ENCODE measurements around the gene SLC13A5.
"Not testable (repeated sequence)": the region's sequence is repeated elsewhere in the genome, so short reads cannot be mapped to it uniquely, and the experiment has no call there.

SLC13A5 gene

GRCh38 chr17:6713130-6713917 lies at the start of gene SLC13A5:
TSS of gene SLC13A5 (minus strand) at chr17:6713369. CDS start at chr17:6713333, 36 bp downstream.
- DNase-seq, result no peak

GRCh38 chr17:6761779-6762178 lies 48.6 kb upstream of the SLC13A5 start:
- DNase-seq, result no peak

GRCh38 chr17:6757747-6758146 lies 44.6 kb upstream of the SLC13A5 start:
- DNase-seq, result no peak

- DNase-seq, result peak; percentile 12
Measured at GRCh38 chr17:6756425-6757031, 43.4 kb upstream of the SLC13A5 start.

GRCh38 chr17:6755731-6756184 lies 42.6 kb upstream of the SLC13A5 start, which contains the start of gene XAF1:
TSS of gene XAF1 (plus strand) at chr17:6756046. CDS start at chr17:6756079, 33 bp downstream.
- DNase-seq, result peak; percentile 67

GRCh38 chr17:6755281-6755680 lies 42.1 kb upstream of the SLC13A5 start:
- no peak for DNase-seq

GRCh38 chr17:6753546-6753945 lies 40.4 kb upstream of the SLC13A5 start:
- no peak for DNase-seq

- DNase-seq, result peak; percentile 89
Measured at GRCh38 chr17:6753006-6753445, 39.9 kb upstream of the SLC13A5 start.

GRCh38 chr17:6752068-6752909 lies 39.1 kb upstream of the SLC13A5 start:
- peak; percentile 99 for DNase-seq

GRCh38 chr17:6749519-6749918 lies 36.4 kb upstream of the SLC13A5 start:
- DNase-seq, result peak; percentile 50

- no peak for DNase-seq
Measured at GRCh38 chr17:6748617-6749016, 35.4 kb upstream of the SLC13A5 start.

- DNase-seq, result not testable (repeated sequence)
Measured at GRCh38 chr17:6746665-6747064, 33.5 kb upstream of the SLC13A5 start.

- DNase-seq, result no peak
Measured at GRCh38 chr17:6729531-6729930, 16.4 kb upstream of the SLC13A5 start.

GRCh38 chr17:6724009-6724408 lies 10.8 kb upstream of the SLC13A5 start:
- no peak for DNase-seq

GRCh38 chr17:6721744-6722143 lies 8.6 kb upstream of the SLC13A5 start:
- DNase-seq, result no peak

GRCh38 chr17:6716736-6717135 lies 3.6 kb upstream of the SLC13A5 start:
- DNase-seq, result no peak

GRCh38 chr17:6714315-6714874 lies 1.2 kb upstream of the SLC13A5 start:
- DNase-seq, result no peak

- no peak for DNase-seq
Measured at GRCh38 chr17:6713918-6714271, 726 bp upstream of the SLC13A5 start.

- DNase-seq, result no peak
Measured at GRCh38 chr17:6712854-6713129, 377 bp downstream of the SLC13A5 start.

GRCh38 chr17:6712058-6712853 lies 913 bp downstream of the SLC13A5 start:
- DNase-seq, result peak; percentile 56

GRCh38 chr17:6711681-6712057 lies 1.5 kb downstream of the SLC13A5 start:
- DNase-seq, result peak; percentile 70

GRCh38 chr17:6711081-6711674 lies 2.0 kb downstream of the SLC13A5 start:
- peak; percentile 15 for DNase-seq

Measured in MV-4-11 (cell line).